CMK (cell line): ENCODE data around the gene CKMT1A.
A peak's percentile ranks its signal among the peaks of the same experiment; 100 is the strongest.
"Not testable (repeated sequence)": the region's sequence is repeated elsewhere in the genome, so short reads cannot be mapped to it uniquely, and the experiment has no call there.

Source experiments
- DNase-seq: peaks from one replicate; pipeline ENCODE4 v3.0.0-alpha.2; 2010; ENCODE audit warnings: low read depth

Gene CKMT1A

GRCh38 chr15:43693148-43694022 lies at the start of gene CKMT1A:
Gene CKMT1A (plus strand): TSS chr15:43693859. CDS start chr15:43694051, 192 bp downstream.
- not testable (repeated sequence) for DNase-seq

GRCh38 chr15:43648649-43649429 lies 44.8 kb upstream of the CKMT1A start, which contains the start of gene CATSPER2:
Gene CATSPER2 (minus strand): TSS chr15:43648844. CDS start chr15:43648061, 783 bp downstream.
- DNase-seq: no peak

GRCh38 chr15:43649430-43649926 lies 44.2 kb upstream of the CKMT1A start:
- DNase-seq: not testable (repeated sequence)

- DNase-seq: not testable (repeated sequence)
Observed at GRCh38 chr15:43659727-43660126, 33.9 kb upstream of the CKMT1A start.

DNA sequence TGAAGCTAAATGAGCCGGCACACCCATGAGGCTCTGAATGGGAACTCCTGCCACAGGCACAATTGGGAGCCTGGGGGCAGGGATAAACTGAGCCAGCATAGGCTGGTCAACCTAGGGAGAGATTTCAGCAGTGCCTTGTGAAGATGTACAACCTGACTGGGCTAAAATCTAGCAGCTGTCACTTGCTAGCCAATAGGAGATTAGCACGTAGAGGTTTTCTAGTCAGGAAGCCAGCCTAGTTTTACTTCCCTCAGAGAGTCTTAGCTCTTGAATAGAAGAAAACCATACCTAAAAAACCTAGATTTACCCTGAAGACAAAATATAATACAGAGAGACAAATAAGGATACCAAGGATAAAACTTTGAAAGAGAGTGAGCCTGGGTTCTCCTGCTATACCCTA lies 31.4 kb upstream of the CKMT1A start:
- not testable (repeated sequence) for DNase-seq

- not testable (repeated sequence) for DNase-seq
Observed at GRCh38 chr15:43663333-43663732, 30.3 kb upstream of the CKMT1A start.

DNA sequence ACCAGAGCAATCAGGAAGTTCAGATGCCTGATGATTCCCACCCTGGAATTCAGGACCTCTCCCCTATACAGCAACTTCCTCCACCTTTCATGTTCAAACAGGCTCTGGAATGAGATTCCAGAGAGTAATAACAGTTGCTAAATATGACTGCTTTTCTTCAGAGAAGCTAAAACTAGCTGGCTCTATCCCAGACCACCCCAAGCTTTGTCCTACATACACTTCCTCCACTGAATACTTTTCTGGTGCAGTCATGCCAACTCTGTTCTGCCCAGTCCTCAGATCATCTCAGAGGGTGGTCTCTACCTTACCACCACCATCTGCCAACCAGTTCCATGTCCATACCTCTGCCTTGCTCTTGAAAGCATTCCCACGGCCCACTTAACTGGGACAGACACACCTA lies 27.5 kb upstream of the CKMT1A start:
- not testable (repeated sequence) for DNase-seq

GRCh38 chr15:43674175-43674574 lies 19.5 kb upstream of the CKMT1A start:
- DNase-seq: not testable (repeated sequence)

DNA sequence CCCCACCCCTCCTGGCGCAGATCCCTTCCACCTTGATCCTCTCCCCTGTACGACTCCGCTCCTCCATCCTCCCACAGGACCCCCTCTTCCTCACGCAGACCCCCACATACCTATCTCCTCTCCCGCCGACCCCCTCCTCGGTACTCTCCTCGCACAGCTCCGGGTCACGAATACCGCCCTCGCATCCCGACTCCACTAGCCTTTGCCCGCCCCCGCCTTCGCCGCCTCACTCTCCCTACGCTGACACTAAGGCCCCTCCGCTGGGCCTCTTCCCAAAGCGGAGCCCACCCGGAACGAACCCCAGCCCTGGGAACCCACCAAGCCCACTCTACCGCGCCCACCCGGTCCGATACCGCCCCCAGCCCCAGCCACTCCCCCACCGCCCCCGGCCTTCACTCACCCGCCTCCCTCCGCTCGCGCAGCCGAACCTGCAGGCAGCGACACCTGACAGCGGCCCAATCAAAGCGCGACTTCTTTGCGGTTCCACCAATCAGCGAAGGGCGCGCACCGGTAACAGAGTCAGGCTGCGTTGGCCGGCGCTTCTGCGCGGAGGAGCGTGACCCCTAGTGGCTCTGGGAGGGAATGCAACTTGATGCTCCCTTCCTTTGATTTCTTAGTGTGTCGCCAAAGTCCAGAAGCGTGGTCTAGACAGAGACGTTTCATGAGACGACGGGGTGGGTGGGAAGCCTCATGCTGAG lies 3.9 kb upstream of the CKMT1A start:
- not testable (repeated sequence) for DNase-seq

- not testable (repeated sequence) for DNase-seq
Observed at GRCh38 chr15:43692679-43693078, 980 bp upstream of the CKMT1A start.

DNA sequence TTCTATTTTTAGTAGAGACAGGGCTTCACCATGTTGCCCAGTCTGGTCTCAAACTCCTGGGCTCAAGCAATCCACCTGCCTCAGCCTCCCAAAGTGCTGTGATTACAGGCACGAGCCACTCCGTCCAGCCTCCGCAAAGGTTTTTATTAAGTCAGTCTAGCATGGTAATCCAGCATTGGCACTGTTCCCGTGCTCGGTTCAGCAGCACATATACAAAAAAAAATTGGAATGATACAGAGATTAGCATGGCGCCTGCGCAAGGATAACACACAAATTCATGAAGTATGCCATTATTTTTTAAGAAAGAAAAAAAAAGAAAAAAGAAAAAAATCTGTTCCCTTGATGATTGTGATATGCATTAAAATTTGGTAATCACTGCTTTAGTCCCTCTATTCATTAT lies 8.5 kb downstream of the CKMT1A start:
- no peak for DNase-seq

DNA sequence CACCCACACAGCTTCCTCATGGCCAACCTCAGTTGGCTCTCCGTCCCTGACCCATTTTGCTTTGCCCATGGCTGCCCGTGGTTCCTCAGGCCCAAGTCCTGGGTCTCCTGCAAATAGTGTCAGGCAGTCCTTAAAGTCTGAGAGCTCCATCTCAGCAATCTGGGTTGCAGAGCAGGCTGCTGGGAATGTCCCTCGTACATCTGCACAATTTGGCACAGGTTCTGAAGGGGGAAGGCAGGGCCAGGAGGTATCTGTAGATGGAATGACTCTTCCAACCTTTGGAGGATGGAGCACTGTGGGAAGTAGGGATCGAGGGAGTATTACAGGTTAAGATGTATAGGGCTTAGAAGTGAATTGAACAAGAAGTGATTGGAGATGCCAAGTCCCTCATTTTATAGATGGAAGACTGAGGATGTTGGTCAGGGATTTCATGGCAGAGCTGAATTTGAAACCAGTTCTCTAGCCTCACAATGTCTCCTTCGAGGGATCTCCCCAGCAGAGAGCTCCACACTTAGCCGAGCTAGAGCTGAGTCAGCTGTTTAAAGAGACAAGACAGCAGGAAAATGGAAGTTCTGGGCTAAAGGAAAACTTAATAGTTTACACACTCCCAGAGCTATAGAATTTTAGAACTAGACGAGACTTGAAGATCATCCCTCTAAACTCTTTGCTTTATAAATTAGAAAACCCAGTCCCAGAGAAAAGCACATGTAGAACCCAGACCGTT lies 9.2 kb downstream of the CKMT1A start:
- DNase-seq: no peak

DNA sequence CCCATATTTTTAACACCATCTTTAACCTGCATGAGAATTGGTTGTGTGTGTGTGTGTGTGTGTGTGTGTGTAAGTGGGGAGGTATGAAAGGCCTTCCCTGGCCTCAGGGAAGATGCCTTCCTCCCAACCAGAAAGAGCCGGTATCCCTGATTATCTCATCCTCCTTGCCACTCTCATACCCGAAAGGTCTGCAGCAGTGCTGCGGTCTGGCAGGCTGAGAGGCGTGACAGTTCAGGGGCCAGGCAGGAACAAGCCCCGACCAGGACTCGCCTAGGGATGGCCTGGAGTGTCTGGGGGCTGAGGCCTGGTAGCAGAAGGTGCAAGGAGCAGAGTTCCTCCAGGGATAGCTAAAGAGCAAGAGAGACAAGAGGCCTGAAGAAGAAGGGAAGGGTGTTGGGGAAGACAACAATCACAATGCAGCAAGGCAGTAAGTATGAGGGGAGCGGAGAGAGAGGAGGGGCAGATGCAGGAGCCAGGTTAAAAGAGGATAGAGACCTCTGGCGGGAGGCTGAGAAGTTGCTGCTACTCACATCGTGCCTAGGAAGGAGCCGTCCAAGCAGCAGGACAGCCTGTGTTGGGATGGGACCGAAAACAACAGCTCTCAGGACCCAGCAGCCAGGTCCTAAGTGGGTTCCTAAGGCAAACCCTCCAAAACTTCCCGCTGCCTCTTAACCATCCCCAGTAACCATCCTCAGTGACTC lies 16.9 kb downstream of the CKMT1A start:
- not testable (repeated sequence) for DNase-seq

- no peak for DNase-seq
Observed at GRCh38 chr15:43723151-43723550, 29.5 kb downstream of the CKMT1A start.

- not testable (repeated sequence) for DNase-seq
Observed at GRCh38 chr15:43726306-43726705, 32.6 kb downstream of the CKMT1A start.

DNA sequence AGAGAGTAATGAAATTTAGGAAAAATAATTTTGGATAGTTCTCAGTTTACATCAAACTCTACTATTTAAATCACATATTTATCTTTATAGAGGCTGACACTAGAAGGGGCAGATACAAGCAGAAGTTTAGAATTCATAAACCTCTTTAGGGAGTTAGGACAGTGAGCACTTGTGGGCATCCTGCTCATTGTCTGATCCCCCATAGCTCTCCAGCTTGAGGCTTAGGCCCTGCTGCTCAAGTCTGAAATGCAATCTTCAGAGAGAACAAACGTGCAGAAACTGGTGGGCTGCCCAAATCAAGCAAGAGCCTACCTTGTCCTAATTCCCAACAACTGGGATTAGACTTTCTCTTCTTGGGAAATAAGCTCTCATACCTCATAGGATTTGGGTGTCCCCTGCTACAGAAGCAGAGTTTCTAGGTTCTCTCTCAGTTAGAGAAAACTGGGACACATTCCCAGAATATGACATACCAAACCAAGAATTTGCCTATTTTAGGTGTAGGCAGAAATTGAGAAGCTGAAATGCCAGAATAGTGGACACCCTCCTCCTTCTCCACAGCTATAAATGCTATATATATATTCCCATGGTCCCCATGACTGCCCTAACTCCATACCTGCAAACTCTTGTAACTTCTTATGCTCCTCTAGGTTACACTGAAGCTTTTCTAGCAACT lies 34.5 kb downstream of the CKMT1A start:
- DNase-seq: not testable (repeated sequence)

DNA sequence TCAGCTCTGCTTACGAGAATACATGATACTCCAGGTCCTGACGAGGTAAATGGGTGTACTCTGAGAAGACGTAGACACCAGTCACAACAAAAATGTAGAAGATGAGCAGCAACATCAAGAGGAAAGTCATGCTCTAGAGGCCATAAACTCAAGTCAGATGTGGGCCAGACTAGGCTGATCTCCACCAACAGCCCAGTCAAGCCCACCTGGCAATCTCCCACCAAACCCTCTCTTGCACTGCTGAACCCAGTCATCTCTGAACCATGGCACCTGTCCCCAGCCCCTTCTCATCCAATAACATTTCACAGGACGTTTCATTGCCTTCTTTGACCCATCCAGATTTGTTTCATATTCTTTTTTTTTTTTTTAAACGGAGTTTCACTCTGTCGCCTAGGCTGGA lies 41.8 kb downstream of the CKMT1A start:
- DNase-seq: no peak

GRCh38 chr15:43746245-43746902 lies 52.7 kb downstream of the CKMT1A start, which contains the start of gene PDIA3:
Gene PDIA3 (plus strand): TSS chr15:43746438. CDS start chr15:43746540, 102 bp downstream.
- peak; percentile 79 for DNase-seq

- DNase-seq: not testable (repeated sequence)
Observed at GRCh38 chr15:43746903-43747309, 53.2 kb downstream of the CKMT1A start.
